Stimulated activated CD8-positive, alpha-beta memory T cell treated with anti-CD3 and anti-CD28 coated beads, Interleukin-15, amount 100 ng/mL, for 4 hours (primary cell): ENCODE data around the gene ELF2.
"Not testable (repeated sequence)": the region's sequence is repeated elsewhere in the genome, so short reads cannot be mapped to it uniquely, and the experiment has no call there.

Experiments used
- DNase-seq, 2 donors: peaks; one replicate each; pipeline ENCODE4 v3.0.0-alpha.2; 2020; ENCODE audit warnings: low read depth in 2 of 2

The ELF2 gene

DNA sequence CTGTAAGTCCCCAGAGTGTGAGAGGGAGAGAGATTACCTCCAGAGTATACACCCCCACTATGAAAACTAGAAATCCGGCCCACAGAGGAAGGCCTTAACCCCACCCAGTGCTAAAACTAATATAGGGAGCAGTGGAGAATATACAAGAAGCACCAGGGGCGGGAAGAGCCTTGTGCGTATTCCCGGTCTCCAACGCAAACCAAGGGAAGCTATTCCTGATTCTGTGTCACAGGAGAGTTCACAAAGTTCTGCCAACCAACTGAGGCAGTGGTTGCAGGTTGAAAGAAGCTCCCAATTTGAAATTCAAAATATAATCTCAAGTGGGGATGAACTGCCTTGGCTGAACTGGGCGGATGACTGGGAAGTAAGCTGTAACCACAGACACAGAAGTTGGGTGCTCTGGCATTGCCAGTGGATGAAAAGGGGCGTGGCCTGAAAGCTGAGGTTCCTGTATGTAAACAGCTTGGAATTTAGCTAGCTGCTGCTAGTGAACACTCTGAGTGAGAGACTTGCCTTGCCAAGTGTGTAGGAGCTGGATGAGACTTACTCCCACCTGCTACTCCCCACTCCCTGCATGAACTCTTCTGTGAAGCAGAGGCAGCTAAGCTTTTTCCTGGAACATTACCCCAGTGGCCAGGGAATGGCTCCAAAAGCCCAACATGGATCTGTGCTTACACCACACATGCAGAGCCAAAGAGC is 32.7 kb downstream of the ELF2 start:
- DNase-seq: no peak

DNA sequence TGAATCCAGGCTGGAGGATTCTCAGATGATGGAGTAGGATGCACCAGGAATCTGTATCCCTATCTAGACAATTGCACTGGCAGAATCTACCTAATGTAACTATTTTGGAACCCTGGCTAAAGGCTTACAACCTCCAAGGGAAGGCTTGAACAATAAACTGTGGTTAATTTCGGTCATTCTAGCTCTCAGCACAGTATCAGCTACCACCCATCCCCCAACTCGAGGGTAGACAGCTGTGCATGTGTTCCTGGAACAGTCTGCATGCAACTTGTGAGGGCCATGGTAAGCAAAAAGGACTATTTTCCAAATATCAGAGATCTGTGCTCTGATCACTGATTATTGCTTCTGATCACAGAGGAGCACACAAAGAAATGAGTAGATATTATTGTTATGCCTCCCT is 34.0 kb downstream of the ELF2 start:
- DNase-seq: no peak

DNA sequence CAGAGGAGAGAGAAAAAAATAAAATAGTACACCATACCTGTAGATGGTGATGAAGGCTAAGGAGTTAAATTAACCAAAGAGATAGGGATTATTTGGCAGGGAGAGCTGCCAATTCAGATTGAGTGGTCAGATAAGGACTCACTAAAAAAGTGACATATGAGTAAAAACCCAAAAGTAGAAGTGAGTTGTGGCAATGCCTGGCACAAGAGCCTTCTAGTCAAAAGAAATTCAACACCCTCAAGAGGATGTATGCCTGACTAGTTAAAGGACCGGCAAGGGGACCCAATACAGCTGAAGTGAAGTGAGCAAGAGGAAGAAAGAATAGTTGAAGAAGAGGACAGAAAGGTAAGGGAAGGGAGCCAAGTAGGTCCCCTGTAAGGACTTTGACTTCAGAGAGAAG is 34.9 kb downstream of the ELF2 start:
- DNase-seq: no peak

DNA sequence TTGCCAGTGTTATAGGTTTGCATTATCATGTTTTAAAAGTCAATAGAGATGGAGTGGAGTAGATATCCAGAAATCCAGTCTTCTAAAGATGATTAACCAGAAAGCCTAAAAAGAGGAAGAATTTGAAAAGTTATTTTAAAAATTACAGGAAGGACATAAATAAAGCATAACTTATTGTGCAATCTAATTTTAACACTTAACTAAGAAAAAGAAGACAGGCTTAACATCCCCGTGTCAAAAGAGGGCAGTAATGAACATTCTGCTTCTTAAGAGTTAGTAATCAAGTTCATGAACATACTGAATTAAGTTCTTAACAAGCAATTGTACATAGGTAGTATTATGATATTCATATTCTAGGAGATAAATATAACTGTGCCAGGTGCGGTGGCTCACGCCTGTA is 39.3 kb downstream of the ELF2 start:
- no peak for DNase-seq

DNA sequence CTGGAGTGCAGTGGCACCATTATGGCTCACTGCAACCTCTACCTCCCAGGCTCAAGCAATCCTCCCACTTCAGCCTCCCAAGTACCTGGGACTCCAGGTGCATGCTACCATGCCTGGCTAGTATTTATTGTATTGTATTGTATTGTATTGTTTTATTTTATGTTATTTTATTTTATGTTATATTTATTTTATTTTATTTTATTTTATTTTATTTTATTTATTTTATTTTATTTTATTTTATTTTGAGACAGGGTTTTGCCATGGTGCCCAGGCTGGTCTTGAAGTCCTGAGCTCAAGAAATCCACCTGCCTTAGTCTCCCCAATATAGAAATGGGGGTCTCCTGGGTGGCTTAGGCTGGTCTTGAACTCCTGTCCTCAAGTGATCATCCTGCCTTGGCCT is 42.6 kb downstream of the ELF2 start:
- no peak for DNase-seq

DNA sequence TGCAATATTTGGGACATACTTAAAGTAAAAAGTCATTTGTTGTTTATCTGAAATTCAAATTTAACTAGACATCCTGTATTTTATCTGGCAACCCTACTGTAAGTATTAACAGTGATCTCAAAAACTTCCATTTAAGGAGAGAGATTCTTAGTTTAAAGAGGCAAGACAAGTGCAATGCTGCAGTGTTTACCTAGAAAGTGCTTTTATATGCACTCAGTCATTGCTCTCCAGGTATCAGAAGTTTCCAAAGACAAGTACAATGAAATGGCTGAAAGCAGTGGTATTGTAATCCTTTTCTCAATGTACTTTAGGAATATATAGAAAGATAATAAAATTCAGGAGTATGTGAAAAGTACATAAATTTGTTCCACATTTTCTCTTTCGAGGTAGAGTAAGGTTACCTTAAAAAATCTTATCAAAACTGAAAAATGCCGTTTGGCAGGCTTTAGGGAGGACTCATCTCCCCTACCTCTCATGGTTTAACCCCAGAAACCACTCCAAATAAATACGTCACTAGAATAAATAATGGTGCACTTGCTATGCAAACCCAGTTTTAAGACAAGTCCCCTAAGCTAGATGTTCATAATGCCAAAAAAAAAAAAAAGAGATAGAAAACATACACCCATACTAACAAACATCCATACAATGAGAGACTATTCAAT is 45.7 kb downstream of the ELF2 start:
- no peak for DNase-seq

GRCh38 chr4:139129206-139129605 is 47.8 kb downstream of the ELF2 start:
- no peak for DNase-seq

GRCh38 chr4:139126898-139127297 is 50.1 kb downstream of the ELF2 start:
- DNase-seq: no peak

GRCh38 chr4:139123910-139124309 is 53.1 kb downstream of the ELF2 start:
- DNase-seq: no peak

- no peak for DNase-seq
These were observed 58.7 kb downstream of the ELF2 start for GRCh38 chr4:139118365-139118764.

GRCh38 chr4:139115226-139115625 is 61.8 kb downstream of the ELF2 start:
- no peak for DNase-seq

GRCh38 chr4:139114795-139115194 is 62.2 kb downstream of the ELF2 start:
- not testable (repeated sequence) for DNase-seq

GRCh38 chr4:139112650-139113049 is 64.4 kb downstream of the ELF2 start:
- DNase-seq: no peak

DNA sequence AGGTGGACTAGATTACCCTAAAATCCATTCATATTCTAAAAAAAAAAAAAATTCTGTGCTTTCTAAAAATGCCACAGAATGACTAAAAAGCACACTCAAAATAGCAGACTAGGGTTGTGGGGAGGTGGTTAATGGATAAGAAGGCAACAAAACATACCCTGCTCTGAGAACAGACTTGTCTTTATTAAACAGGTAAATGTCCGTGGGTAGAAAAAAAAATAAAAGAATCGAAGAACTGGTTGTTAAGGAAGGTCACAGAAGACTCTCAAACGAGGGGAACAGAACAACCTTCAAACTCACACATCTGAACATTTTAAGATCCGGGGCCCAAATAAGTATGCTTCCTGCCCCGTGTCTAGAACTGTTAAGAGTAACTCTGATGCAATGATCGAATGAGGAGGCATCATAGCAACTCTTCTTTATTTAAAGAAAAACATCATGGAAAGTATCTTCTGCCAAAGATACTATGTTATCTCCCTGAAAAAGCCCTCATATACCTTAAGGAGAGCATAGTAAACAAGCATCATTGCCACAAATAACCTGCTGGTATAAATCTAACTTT is 68.4 kb downstream of the ELF2 start:
- DNase-seq: no peak

DNA sequence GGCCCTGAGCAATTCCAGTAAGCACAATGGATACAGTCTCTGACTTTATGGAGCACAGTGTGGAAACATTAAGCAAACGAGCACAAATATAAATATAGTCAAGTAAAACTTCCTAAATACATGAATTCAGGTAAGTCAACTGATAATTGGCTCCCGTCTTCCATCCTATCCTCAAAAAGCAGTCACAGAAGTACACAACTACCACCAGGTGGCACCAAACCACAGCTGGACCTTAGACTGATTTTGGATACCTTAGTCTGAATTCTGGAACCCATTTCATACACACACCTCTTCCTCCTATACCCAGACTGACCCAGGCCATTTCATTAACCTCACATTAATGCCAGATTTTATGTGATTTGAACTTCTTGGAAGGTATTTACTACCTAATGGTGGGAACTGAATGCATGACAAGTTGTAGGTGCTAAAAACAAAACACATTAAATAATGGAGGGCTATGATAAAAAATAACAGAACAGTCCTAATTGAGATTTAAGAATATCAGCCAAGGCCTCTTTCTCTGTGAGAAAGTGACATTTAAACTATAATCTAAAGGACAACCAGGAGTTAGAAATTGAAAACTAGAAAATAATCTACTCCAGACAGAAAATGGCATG is 77.5 kb downstream of the ELF2 start:
- DNase-seq: peak in 1 of 2 donors; percentile 57

GRCh38 chr4:139092271-139092670 is 84.7 kb downstream of the ELF2 start:
- DNase-seq: no peak

DNA sequence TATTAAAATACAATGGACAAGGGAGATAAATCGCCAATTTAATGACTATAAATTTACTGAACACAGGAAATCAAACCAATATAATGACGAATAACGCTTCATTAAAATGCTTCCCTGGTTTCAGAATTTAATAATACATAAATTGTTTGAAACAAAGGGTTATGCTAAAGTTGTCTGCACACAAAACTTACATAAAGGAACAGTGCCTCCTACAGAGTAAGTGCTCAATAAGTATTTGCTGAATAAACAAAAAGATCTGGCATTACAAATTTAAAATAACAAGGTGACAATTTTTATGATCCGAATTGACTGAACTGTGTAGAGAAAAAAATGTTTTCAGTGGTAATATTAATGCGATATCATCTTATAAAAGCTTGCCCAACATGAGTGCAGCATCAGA is 91.9 kb downstream of the ELF2 start:
- DNase-seq: no peak

- no peak for DNase-seq
These were observed 92.3 kb downstream of the ELF2 start for GRCh38 chr4:139084804-139085093.

DNA sequence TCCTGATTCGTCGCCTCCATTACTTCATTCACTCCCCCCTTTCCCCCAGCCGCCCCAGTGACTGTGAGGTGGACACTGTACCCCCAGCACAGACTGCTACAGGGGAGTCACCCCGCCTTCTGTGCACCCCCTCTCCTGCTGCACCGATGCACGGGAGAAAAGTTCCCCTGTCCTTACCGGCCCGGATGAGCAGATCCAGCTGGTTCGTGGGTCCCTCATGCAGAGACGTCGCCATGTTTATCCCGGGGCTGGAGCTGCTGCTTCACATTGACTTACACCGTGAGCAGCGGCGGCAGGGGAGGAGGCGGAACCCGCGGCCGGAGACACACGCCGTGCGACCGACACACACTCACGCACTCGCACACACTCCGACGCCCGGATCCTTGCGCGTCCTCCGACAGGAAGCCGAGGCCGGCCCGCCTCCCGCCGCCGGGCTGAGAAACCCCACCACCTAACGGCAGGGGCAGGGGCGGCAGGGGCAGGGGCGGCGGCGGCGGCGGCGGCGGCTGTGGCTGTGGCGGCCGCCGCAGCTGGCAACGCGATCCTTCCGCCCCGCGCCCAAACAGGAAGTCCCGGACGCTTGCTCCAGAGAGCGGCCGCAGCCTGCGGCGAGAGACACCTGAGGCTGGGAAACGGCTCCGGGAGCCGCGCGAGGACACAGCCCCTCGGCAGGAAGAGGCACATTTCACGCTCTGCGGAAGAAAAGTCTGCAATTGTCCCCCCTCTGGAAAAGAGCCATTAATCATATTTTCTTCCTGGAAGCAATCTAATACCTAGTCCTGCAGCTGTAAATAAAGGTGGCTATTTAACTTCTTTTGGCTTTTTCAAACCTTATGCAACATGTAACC is 92.8 kb downstream of the ELF2 start:
- peak; percentile 56 to 58 for DNase-seq

DNA sequence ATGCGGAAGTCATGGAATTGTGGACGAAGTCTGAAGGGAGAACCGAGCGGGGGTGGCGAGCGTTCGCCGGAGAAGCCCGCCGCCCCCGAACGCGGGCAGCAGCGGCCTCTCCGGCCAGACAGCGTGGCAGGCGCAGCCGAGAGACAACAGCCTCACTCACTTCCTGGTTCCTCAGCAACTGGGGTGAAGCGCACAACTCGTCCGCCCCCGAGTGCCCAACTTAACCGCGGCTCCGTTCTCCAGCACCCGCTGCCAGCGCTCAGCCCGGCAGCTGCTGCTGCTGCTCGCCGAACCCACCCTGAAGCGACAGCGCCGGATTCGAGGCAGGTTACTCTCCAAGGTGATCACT is 93.4 kb downstream of the ELF2 start:
- DNase-seq: peak; percentile 30 to 49

DNA sequence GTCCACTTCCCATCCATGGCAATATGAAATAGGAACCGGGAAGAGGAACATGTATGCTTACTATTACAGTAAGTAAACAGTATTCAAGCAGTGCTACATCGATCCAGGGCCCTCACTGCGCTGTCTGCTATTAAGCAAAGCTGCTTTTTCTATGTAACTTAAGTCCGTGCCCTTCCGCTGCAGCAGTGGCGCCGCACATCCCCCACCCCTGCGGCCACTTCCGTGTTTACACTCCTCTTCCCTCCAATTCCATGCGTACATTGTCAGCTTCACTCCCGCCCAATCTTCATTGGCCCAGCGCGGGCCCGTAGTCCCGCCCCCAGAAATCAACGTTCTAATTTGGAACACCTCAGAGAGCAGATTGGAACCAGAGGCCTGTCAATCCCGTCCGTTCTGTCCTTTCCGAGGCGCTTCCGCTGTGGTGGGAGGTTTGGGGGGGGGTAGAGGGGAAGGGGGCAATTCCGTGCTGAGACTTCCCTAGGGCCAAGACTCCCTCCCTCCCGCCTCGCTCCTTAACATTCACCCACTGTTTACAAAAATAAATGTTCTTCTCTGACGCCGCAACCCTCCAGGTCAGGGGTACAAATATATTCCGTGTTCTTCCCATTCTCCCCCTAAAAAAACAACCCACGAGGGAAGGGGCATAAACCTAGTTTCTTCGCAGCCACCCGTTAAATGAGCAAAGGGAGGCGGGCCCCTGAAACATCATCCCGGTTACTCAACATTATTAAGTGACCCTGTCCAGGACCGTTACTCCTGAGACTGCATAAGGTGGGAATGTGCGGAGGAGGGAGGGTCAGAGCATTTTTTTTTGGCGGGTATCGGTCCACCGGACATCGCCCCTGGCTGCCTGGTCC is 94.0 kb downstream of the ELF2 start:
- peak; percentile 75 to 80 for DNase-seq
